ENCODE results near the gene CCDC63. TPM values are rescaled to one million over a fixed set of nuclear protein-coding genes. Genes with fewer than 3 reads are reported as not detected.

The CCDC63 gene
- total RNA-seq, 1 donor from 2014 or later, result not detected

- DNase-seq (no peak), ATAC-seq (no peak)
- TF ChIP-seq CTCF (IDR thresholded peaks at IDR 0.05), result no peak
- intact Hi-C loops (cut with DNase I), result no loop called here
- H3K27me3 ChIP-seq (ENCODE audit: low read depth), result peaks cover 8% of the 10 kb centered on the region
- H3K9me3 ChIP-seq, result no peaks in the 10 kb centered on the region
- H3K4me3 ChIP-seq, result no peak overlapping the region
- no peaks in the 10 kb centered on the region for H3K4me1 ChIP-seq
- no peak overlapping the region for H3K27ac ChIP-seq
- H3K36me3 ChIP-seq, result no peaks in the 10 kb centered on the region
These were observed 5.8 kb upstream of the CCDC63 start for GRCh38 chr12:110841007-110841406.

- no peaks in the 10 kb centered on the region for H3K36me3 ChIP-seq
- H3K4me3 ChIP-seq, result no peak overlapping the region
- intact Hi-C loops (cut with DNase I), result no loop called here
- H3K27me3 ChIP-seq (ENCODE audit: low read depth), result peaks cover 30% of the 10 kb centered on the region
- no peak for ATAC-seq
- no peak for TF ChIP-seq CTCF (IDR thresholded peaks at IDR 0.05)
- DNase-seq, result no peak
- no peaks in the 10 kb centered on the region for H3K4me1 ChIP-seq
- H3K27ac ChIP-seq, result no peak overlapping the region
- H3K9me3 ChIP-seq, result no peaks in the 10 kb centered on the region
These were observed 2.7 kb upstream of the CCDC63 start for GRCh38 chr12:110844131-110844530.

- intact Hi-C loops (cut with DNase I), result no loop called here
- H3K4me1 ChIP-seq, result no peaks in the 10 kb centered on the region
- H3K9me3 ChIP-seq, result no peaks in the 10 kb centered on the region
- H3K27me3 ChIP-seq (ENCODE audit: low read depth), result peaks cover 30% of the 10 kb centered on the region
- no peak for TF ChIP-seq CTCF (IDR thresholded peaks at IDR 0.05)
- DNase-seq (no peak), ATAC-seq (no peak)
- H3K27ac ChIP-seq, result no peak overlapping the region
- H3K36me3 ChIP-seq, result no peaks in the 10 kb centered on the region
- H3K4me3 ChIP-seq, result no peak overlapping the region
These were observed 2.0 kb upstream of the CCDC63 start for GRCh38 chr12:110844551-110845338.

- no peaks in the 10 kb centered on the region for H3K36me3 ChIP-seq
- no peaks in the 10 kb centered on the region for H3K9me3 ChIP-seq
- ATAC-seq (no peak), DNase-seq (no peak)
- intact Hi-C loops (cut with DNase I), result no loop called here
- H3K27me3 ChIP-seq (ENCODE audit: low read depth), result peaks cover 30% of the 10 kb centered on the region
- no peak overlapping the region for H3K4me3 ChIP-seq
- H3K4me1 ChIP-seq, result no peaks in the 10 kb centered on the region
- no peak overlapping the region for H3K27ac ChIP-seq
- TF ChIP-seq CTCF (IDR thresholded peaks at IDR 0.05), result no peak
These were observed 1.5 kb upstream of the CCDC63 start for GRCh38 chr12:110845339-110845682.

- TF ChIP-seq CTCF (IDR thresholded peaks at IDR 0.05), result no peak
- H3K27me3 ChIP-seq (ENCODE audit: low read depth), result peaks cover 28% of the 10 kb centered on the region
- DNase-seq, result no peak
- ATAC-seq, result no peak
- intact Hi-C loops (cut with DNase I), result no loop called here
- H3K4me1 ChIP-seq, result no peaks in the 10 kb centered on the region
- H3K27ac ChIP-seq, result no peak overlapping the region
- H3K9me3 ChIP-seq, result no peaks in the 10 kb centered on the region
- no peak overlapping the region for H3K4me3 ChIP-seq
- H3K36me3 ChIP-seq, result no peaks in the 10 kb centered on the region
These were observed 1.6 kb downstream of the CCDC63 start for GRCh38 chr12:110848314-110848923.

All from lower lobe of right lung (tissue), 2 donors.